ENCODE measurements around the gene KRT85.

Gene KRT85

DNA sequence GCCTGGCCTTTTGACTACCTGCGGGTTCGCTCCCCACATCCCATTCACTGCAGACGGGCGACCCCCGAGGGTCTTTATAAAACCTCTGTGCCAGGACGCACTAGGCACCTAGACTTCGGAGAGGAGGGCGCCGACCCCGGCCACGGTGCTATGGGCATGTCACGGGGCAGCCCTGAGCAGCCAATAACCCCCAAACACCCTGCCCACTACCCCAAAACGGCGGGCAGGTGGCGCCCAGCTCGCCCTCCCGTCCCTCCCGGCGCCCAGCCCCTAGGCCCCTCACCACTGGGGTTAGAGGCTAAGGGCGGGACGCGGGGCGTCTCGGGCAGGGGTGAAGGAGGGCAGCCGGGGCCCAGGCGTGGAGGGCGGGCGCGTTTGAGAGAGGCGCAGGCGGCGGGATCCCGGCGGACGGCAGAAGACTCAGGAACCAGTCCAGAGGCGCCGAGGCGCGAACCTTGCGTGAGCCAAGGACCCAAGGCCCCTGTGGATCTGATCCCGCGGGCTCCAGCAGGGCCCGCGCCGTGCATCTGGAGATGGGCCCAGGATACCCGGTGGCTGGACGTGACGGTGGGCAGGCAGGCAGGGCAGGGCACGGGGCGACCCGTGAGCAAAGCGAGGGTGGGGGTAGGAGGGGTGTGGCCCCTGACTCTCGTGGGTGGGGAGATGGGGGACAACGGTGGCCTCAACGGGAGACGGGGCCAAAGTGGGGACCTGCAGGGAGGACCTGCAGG, 11.1 kb downstream of the KRT85 start:
- TF ChIP-seq, protein P1, sequence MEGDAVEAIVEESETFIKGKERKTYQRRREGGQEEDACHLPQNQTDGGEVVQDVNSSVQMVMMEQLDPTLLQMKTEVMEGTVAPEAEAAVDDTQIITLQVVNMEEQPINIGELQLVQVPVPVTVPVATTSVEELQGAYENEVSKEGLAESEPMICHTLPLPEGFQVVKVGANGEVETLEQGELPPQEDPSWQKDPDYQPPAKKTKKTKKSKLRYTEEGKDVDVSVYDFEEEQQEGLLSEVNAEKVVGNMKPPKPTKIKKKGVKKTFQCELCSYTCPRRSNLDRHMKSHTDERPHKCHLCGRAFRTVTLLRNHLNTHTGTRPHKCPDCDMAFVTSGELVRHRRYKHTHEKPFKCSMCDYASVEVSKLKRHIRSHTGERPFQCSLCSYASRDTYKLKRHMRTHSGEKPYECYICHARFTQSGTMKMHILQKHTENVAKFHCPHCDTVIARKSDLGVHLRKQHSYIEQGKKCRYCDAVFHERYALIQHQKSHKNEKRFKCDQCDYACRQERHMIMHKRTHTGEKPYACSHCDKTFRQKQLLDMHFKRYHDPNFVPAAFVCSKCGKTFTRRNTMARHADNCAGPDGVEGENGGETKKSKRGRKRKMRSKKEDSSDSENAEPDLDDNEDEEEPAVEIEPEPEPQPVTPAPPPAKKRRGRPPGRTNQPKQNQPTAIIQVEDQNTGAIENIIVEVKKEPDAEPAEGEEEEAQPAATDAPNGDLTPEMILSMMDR (conservative IDR thresholded peaks at IDR 0.05; ENCODE audit: low read depth, low read length), result no peak
- DNase-seq (ENCODE audit: low read depth), result no peak
- H3K4me3 ChIP-seq (ENCODE audit: low read depth, low read length), result no peak overlapping the region

DNA sequence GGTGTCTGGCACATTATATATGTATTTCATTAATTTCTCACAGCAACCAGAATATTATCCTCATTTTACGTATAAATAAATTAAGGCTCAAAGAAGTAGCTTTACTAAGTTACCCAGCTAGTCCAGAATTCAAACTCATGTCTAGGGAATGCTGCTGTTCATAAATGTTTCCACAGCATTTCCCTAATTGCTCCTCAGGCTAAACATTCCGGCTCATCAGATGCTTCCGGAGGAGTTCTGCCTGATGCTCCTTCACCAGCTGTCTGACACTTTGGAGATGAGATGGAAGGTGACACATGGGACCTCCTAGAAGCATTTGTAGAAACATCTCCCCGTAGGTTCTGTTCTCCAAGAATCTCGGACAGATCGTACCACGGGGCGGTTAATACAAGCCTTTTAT, 12.1 kb downstream of the KRT85 start:
- no peak for DNase-seq (ENCODE audit: low read depth)
- H3K4me3 ChIP-seq (ENCODE audit: low read depth, low read length), result no peak overlapping the region
- TF ChIP-seq, protein P1 (conservative IDR thresholded peaks at IDR 0.05; ENCODE audit: low read depth, low read length), result no peak

DNA sequence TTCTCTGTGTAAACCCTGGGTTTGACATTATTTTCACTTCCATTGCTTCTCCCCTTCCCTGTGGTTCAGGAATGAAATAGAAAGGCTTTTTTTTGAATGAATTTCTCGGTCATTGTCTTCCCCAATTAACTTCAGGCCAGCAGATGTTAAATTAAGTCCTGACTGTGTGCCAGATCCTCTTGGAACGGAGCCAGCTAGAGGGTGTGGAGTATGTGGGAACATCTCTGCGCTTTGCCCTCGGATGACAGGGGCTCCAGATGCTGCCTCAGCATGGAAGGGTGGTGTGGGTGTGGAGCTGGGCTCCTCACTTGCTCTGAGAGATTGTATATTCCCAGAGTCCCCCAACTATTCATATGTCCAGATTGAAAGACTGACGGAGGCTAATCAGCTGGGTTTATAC, 13.1 kb downstream of the KRT85 start:
- TF ChIP-seq, protein P1 (conservative IDR thresholded peaks at IDR 0.05; ENCODE audit: low read depth, low read length), result no peak
- DNase-seq (ENCODE audit: low read depth), result no peak
- no peak overlapping the region for H3K4me3 ChIP-seq (ENCODE audit: low read depth, low read length)

DNA sequence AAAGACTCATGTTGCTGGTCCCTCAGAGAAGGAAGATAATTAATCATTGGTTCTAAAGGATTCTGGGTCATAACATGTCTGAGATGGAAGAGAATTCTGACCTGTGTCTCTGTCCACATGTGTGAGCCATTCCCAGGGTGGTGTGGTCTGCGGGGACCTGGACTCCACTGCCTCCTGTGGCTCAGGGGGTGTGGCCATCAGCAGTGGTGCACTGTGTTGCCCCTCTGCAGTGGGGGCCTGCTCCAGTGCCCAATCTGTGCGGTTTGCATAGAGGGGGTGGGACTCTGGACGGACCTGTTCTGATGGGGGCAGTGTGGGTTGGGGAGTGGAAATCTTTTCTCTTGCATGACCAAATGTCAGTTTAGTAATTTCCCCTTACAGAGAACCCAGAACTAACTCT, 13.5 kb downstream of the KRT85 start:
- H3K4me3 ChIP-seq (ENCODE audit: low read depth, low read length), result no peak overlapping the region
- no peak for DNase-seq (ENCODE audit: low read depth)
- TF ChIP-seq, protein P1 (conservative IDR thresholded peaks at IDR 0.05; ENCODE audit: low read depth, low read length), result no peak

DNA sequence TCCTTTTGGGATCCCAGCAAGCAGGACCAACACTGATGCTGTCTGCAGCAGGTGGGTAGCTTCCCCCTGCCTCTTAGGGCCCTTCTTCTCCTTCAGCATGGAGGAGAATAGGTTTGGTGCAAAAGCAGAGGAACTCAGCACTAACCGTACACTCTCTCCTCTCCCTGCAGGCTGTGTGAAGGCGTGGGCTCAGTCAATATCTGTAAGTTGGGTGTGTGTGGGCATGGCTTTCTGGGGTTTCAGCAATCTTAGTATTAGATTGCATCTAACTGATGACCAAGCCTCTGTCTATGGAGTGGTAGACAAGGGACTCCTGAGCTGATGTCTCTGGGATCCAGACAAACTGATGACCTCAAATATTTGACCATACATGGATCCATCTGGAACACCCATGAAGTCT, 14.3 kb downstream of the KRT85 start:
- no peak overlapping the region for H3K4me3 ChIP-seq (ENCODE audit: low read depth, low read length)
- no peak for DNase-seq (ENCODE audit: low read depth)
- TF ChIP-seq, protein P1 (conservative IDR thresholded peaks at IDR 0.05; ENCODE audit: low read depth, low read length), result no peak

DNA sequence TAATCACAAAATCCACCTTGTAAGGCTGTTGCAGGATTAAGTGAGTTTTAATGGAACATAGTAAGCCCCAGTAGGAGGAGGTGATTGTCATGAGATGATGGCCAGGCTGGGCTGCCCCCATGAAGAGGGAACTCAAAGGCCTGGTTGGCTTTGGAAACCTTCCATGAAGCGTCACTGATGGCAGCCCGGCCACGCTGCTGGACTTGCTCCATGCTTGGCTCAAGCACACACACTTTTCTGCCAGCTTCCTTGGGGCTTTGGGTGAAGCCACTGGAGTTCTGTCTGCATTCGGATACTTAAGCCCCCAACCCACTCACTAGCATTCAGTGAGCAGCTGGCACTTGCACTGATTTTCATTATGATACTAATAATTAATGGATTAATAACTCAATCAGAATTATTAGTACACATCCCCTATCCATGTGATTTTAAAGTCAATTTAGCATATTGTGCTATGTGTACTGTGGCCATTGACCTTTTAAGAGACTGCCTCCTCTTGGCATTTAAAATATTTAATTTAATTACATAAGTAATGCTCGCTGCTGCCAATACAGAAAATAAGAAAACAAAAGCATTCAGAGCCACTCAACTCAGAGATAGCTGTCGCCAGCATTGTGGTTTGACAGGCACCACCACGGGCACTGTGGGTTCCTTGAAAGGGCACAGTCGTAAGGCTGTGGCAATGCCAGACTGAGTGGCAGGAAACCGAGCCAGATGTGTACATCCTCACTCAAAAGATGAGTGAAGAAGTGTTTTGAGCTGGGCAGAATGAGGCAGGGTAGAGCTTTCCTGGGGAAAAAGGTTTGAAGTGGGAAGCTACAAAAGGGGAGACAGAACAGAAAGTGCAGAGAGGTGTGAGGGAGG, 15.9 kb downstream of the KRT85 start:
- TF ChIP-seq, protein P1 (conservative IDR thresholded peaks at IDR 0.05; ENCODE audit: low read depth, low read length), result no peak

More for the DNA sequence above, 15.9 kb downstream of the KRT85 start:
- H3K4me3 ChIP-seq (ENCODE audit: low read depth, low read length), result no peak overlapping the region
- no peak for DNase-seq (ENCODE audit: low read depth)

Measured in choroid plexus epithelial cell (primary cell).